ENCODE measurements around the gene POTEB3. TPM values are rescaled to one million over a fixed set of nuclear protein-coding genes. Genes with fewer than 3 reads are reported as not detected.

The POTEB3 gene
- total RNA-seq, 1 experiment from 2014 or later, result not detected

Small RNA genes lying within 50 kb of the gene (small RNA-seq; reads per million reads assigned to genes)
- gene GRAMD4P6, result 0 reads per million in 2 experiments
- 0 reads per million in 2 experiments for gene MIR3118-3
- 0 reads per million in 2 experiments for gene RF00026
